Activated CD4-positive, alpha-beta T cell treated with anti-CD3 and anti-CD28 coated beads for 24 hours (primary cell): ENCODE measurements around the gene UBA1.
A peak's percentile ranks its signal among the peaks of the same experiment; 100 is the strongest.

Experiments
- DNase-seq, 2 donors: peaks; one replicate each; pipeline ENCODE4 v3.0.0-alpha.2; 2020; ENCODE audit warnings: low read depth in 2 of 2

The UBA1 gene

GRCh38 chrX:47189906-47190305 is 3.7 kb upstream of the UBA1 start:
- no peak for DNase-seq

GRCh38 chrX:47190445-47191269 is 3.0 kb upstream of the UBA1 start:
- peak; percentile 66 to 70 for DNase-seq

GRCh38 chrX:47191331-47191730 is 2.3 kb upstream of the UBA1 start:
- DNase-seq = peak; percentile 13 to 26

GRCh38 chrX:47191806-47192401 is 1.7 kb upstream of the UBA1 start:
- DNase-seq = no peak

GRCh38 chrX:47194194-47194787 is 662 bp downstream of the UBA1 start:
- DNase-seq = no peak

GRCh38 chrX:47196098-47196497 is 2.5 kb downstream of the UBA1 start:
- DNase-seq = no peak

- no peak for DNase-seq
These were observed 3.9 kb downstream of the UBA1 start for GRCh38 chrX:47197526-47197925.

GRCh38 chrX:47198026-47198686 is 4.5 kb downstream of the UBA1 start:
- DNase-seq = no peak

GRCh38 chrX:47198687-47199080 is 5.1 kb downstream of the UBA1 start:
- DNase-seq = no peak

GRCh38 chrX:47199286-47199685 is 5.7 kb downstream of the UBA1 start:
- DNase-seq = no peak

GRCh38 chrX:47200385-47201150 is 6.9 kb downstream of the UBA1 start:
- no peak for DNase-seq

GRCh38 chrX:47201345-47201944 is 7.8 kb downstream of the UBA1 start:
- DNase-seq = no peak

- no peak for DNase-seq
These were observed 8.7 kb downstream of the UBA1 start for GRCh38 chrX:47202316-47202715.

- no peak for DNase-seq
These were observed 9.2 kb downstream of the UBA1 start for GRCh38 chrX:47202877-47203276.

- DNase-seq = no peak
These were observed 11.3 kb downstream of the UBA1 start for GRCh38 chrX:47204970-47205369.

- DNase-seq = no peak
These were observed 12.7 kb downstream of the UBA1 start for GRCh38 chrX:47206316-47206715.

GRCh38 chrX:47208108-47208507 is 14.5 kb downstream of the UBA1 start:
- DNase-seq = no peak

- DNase-seq = no peak
These were observed 16.0 kb downstream of the UBA1 start for GRCh38 chrX:47209508-47210238.

- no peak for DNase-seq
These were observed 17.2 kb downstream of the UBA1 start for GRCh38 chrX:47210661-47211425.
